ENCODE measurements around the gene TMC8. TPM values are rescaled to one million over a fixed set of nuclear protein-coding genes. Genes with fewer than 3 reads are reported as not detected.
"Not testable (repeated sequence)": the region's sequence is repeated elsewhere in the genome, so short reads cannot be mapped to it uniquely, and the experiment has no call there.

The TMC8 gene
- total RNA-seq, 2 experiments from 2014 or later, result 251 to 292 TPM

DNA sequence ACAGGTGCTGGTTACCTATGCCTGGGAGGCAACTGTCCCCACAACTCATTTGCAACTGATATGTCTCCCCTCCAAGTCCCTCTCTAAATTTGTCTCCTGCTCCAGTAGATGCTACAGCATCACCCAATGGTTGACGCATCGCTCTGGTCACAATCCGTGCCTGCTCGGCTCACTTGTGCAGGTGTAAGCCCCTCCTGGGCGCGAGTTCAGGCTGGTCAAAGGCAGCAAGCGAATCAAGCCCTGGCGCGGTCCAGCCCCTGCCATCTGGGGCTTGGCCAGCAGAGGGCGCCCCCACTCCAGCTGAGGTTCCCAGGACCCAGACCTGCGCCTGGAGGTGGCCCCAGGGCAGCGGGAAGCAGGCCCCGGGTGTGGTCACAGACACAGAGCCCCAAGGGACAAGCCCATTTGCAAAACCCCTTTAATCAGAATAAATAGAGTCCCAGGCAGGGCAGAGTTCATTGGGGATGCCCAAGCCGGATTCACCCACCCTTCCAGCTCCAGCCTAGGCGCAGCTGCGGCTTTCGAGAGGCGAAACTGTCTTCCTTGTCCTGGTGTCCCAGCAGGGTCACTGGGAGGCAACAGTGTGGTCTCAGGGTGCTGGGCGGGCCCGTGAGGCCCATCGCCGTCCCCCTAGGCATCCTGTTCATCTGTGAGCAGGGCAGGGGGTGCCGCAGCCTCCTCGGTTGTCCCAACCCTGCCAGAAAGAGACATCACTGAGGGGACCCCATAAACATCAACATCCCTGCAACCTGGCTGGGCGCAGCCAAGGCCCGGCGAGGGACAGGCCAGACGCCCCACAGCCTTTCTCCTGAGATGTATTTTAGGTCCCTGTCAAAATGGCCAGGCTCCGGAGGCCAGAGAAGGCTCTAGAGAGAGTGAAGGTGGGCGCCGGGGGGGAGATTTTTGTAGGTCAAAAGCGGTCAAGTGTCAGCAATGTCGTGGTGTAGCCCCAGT is 17.8 kb upstream of the TMC8 start:
- Mint-ChIP-seq H3K4me3 (no peak overlapping the region), H3K9me3 (ENCODE audit: low read depth) (no peaks in the 10 kb centered on the region), H3K27me3 (no peaks in the 10 kb centered on the region), H3K27ac (peak overlapping the region; percentile 86), H3K36me3 (peaks cover 34% of the 10 kb centered on the region), H3K4me1 (peaks cover 34% of the 10 kb centered on the region)
- CTCF ChIA-PET, result interaction anchor here (0.6 to 12.5 kb wide), 18 partner anchors 9 to 186 kb away, joined by 3 to 257 read pairs (median 4); partner anchors contain the start of genes AFMID, TK1, TMC6 and TMC8
- ATAC-seq (peak; percentile 64), DNase-seq (peak; percentile 83)

DNA sequence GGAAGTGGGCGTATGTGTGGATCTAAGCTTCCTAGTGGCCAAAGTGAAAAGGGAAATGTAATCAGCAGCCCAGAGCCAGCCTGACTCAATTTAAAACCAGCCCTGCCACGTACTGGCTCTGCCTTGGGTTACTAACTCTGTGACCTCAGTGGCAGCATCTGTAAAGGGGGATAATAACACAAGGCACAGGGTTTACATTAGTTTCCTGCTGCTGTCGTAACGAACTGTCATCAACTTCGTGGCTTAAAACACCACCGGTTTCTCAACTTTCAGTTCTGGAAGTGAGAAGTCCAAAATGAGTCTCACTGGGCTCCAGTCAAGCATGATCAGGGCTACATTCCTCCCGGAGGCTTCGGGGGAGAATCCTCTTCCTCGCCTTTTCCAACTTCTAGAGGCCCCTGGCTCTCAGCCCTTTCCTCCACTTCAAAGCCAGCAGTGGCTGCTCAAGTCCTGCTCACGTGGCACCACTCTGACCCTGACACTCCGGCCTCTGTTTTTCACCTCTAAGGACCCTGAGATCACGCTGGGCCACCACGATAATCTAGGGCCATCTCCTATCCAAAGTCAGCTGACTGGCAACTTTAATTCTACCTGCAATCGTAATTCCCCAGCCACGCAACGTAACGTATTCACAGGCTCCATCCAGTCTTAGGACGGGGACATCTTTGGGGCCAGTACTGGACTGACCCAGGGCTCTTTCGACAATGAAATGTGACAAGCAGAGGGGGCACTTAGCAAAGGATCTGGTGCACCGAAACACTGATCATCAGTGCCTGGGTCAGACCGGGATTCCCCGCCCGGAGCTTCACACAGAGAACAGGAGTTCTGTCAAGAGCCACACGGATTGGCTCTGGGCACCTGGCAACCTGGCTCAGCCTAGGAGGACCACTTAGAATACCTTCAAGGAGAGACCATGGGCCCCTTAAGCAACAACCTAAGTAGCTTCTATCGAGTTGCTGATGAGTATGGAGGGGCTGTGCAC is 16.5 kb upstream of the TMC8 start:
- Mint-ChIP-seq H3K4me1 (peaks cover 36% of the 10 kb centered on the region), H3K4me3 (no peak overlapping the region), H3K27ac (peak overlapping the region; percentile 86), H3K9me3 (ENCODE audit: low read depth) (no peaks in the 10 kb centered on the region), H3K27me3 (no peaks in the 10 kb centered on the region), H3K36me3 (peaks cover 36% of the 10 kb centered on the region)
- peak; percentile 87 for ATAC-seq
- CTCF ChIA-PET, result interaction anchor here (1.0 to 12.5 kb wide), 9 partner anchors 8 to 137 kb away, joined by 3 to 257 read pairs (median 6); partner anchors contain the start of genes AFMID, TK1, TMC6 and TMC8
- DNase-seq, result peak; percentile 84

DNA sequence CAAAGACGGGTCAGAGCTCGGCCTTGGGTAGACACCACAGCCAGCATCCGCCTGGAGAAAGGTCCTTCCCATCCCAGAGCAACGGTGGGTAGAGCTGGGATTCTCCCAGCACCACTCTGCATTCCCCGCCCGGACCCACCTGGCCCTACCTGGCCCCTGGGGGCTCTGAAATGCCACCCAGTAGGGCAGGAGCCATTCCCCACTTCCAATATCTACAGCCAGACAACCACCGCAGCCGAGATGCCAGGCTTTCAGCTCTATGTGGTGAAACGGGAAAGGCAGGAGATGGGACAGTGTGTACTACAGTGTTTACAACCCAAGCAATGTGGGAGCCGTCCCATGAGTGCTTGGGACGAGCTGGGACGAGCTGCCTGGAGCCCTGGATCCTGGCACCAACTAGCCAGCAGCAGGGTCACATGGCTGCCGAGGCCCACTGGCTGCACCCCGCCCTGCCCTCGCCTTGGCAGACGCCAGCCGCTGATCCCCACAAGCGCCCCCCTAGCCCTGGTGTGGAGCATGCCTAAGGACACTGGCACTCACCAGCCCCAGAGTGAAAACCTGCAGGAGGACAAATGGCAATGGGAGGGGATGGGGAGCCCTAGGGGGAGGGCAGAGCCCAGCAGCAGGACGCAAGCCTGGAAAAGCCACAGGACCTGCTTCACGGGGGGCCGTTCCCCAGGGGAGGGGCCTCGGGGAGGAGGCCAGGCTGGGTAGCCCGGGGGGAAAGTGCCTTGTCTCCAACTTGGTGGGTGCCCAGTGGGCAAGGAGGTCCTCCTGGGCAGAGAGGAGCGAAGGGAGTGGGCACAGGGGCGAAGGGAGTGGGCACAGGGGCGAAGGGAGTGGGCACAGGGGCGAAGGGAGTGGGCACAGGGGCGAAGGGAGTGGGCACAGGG is 15.5 kb upstream of the TMC8 start:
- peaks cover 38% of the 10 kb centered on the region for H3K4me1 Mint-ChIP-seq
- no peaks in the 10 kb centered on the region for H3K27me3 Mint-ChIP-seq
- H3K27ac Mint-ChIP-seq, result peak overlapping the region; percentile 86
- H3K36me3 Mint-ChIP-seq, result peaks cover 32% of the 10 kb centered on the region
- CTCF ChIA-PET, result interaction anchor here (1.6 to 12.5 kb wide), 4 partner anchors 7 to 62 kb away, joined by 4 to 257 read pairs (median 23); partner anchors contain the start of genes TMC6 and TMC8
- no peak for DNase-seq
- H3K9me3 Mint-ChIP-seq (ENCODE audit: low read depth), result no peaks in the 10 kb centered on the region
- H3K4me3 Mint-ChIP-seq, result no peak overlapping the region
- ATAC-seq, result no peak

DNA sequence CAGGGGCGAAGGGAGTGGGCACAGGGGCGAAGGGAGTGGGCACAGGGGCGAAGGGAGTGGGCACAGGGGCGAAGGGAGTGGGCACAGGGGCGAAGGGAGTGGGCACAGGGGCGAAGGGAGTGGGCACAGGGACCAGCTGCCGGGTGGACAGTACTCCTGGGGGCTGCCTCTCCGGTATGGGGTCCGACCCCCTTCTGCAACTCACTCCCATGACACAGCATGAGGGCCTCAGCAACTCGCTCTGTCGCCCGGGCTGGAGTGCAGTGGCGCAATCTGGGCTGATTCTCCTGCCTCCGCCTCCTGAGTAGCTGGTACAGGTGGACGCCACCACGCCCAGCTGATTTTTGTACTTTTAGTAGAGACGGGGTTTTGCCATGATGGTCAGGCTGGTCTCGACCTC is 14.8 kb upstream of the TMC8 start:
- H3K36me3 Mint-ChIP-seq, result peaks cover 33% of the 10 kb centered on the region

DNA sequence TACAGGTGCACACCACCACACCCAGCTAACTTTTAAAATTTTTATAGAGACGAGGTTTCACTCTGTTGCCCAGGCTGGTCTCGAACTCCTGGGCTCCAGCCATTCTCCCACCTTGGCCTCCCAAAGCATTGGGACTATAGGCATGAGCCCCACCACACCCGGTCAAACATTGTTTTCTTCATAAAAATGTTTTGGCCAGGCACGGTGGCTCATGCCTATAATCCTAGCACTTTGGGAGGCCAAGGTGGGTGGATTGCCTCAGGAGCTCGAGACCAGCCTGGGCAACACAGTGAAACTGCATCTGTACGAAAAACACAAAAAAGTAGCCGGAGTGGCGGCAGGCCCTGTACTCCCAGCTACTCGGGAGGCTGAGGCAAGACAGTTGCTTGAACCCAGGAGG is 14.2 kb upstream of the TMC8 start:
- H3K27ac Mint-ChIP-seq, result no peak overlapping the region
- peaks cover 49% of the 10 kb centered on the region for H3K4me1 Mint-ChIP-seq
- no peaks in the 10 kb centered on the region for H3K9me3 Mint-ChIP-seq (ENCODE audit: low read depth)
- ATAC-seq (no peak), DNase-seq (no peak)
- no peaks in the 10 kb centered on the region for H3K27me3 Mint-ChIP-seq
- H3K36me3 Mint-ChIP-seq, result peaks cover 32% of the 10 kb centered on the region
- H3K4me3 Mint-ChIP-seq, result no peak overlapping the region
- CTCF ChIA-PET, result interaction anchor here (0.7 to 12.5 kb wide), 3 partner anchors 16 to 102 kb away, joined by 3 to 257 read pairs (median 4); partner anchors contain the start of genes TMC6 and TMC8

More for the DNA sequence above, 14.8 kb upstream of the TMC8 start:
- H3K9me3 Mint-ChIP-seq (ENCODE audit: low read depth); H3K27ac Mint-ChIP-seq; ATAC-seq; H3K27me3 Mint-ChIP-seq; H3K4me3 Mint-ChIP-seq; DNase-seq: not testable (repeated sequence)
- CTCF ChIA-PET, result interaction anchor here (1.3 to 12.5 kb wide), 2 partner anchors 16 to 60 kb away, joined by 4 to 257 read pairs; partner anchors contain the start of genes TMC6 and TMC8
- peaks cover 43% of the 10 kb centered on the region for H3K4me1 Mint-ChIP-seq

DNA sequence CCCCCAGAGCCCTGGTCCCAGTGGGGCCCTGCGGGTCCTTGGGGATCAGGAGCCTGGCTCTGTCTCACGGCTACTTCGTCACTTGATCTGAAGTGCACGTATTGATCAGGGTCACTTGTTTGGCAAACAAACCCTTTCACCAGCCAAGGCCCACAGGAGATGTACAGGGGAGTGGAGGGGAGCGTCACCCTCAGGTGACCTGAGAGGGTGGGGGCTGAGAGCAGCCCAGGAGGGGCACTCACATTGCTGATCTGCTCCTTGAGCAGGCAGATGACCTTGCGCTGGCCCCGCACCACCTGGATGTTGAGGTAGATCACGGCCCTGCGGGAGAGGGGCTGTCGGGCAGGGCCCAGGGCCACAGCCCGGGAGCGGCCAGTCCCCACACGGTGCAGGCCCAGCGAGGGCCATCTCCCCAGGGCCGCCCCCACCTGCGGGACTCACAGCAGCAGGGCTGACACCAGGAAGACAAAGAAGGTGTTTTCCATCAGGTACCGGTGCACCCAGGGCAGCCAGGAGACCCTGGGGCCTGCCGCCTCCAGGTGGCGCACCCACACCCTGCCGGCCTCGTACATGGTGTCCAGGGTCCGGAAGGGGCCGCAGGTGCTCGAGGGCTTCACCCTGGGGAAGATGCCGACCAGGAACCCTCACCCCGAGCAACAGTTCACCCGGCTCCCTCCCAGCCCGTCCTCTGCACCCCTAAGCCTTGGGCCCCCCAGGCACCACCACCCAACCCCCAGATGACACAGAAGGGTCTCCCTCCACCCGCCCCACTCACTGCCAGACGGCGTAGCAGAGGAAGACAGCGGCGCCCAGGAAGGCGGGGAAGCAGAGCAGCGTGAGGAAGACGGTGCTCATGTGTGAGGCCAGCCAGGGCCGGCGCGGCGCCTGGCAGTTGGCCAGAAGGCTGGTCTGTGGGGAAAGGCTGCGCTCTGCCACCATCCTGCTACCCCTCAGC is 13.3 kb upstream of the TMC8 start:
- DNase-seq (no peak), ATAC-seq (no peak)
- H3K27me3 Mint-ChIP-seq, result no peaks in the 10 kb centered on the region
- CTCF ChIA-PET, result interaction anchor here (1.3 to 13.4 kb wide), 4 partner anchors 10 to 59 kb away, joined by 4 to 257 read pairs (median 92); partner anchors contain the start of genes TMC6 and TMC8
- no peak overlapping the region for H3K4me3 Mint-ChIP-seq
- H3K27ac Mint-ChIP-seq, result peak overlapping the region; percentile 35
- peaks cover 58% of the 10 kb centered on the region for H3K4me1 Mint-ChIP-seq
- no peaks in the 10 kb centered on the region for H3K9me3 Mint-ChIP-seq (ENCODE audit: low read depth)
- peaks cover 41% of the 10 kb centered on the region for H3K36me3 Mint-ChIP-seq

DNA sequence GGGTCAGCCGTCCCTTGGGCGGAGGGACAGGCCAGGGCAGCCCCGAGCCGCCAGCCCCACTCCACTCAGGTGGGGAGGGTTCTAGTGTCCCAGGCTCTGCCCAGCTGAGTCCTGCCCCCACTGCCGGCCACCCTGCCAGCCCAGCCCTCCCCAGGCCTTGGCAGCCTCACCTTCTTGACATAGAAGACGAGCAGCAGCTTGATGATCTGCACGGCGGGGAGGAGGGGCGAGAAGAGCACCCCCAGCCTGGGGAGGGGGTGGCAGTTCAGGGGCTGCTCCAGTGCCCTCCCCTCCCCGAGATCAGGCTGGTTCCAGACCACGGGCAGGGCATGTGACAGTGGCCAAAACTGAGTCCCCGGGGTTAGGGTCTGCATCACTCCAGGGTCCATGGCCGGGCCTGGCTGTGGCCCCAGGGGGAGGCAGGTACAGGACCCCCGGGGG is 11.8 kb upstream of the TMC8 start:
- CTCF ChIA-PET, result interaction anchor here (1.5 to 13.4 kb wide), 4 partner anchors 9 to 34 kb away, joined by 4 to 179 read pairs (median 6); partner anchors contain the start of gene TMC8
- DNase-seq (no peak), ATAC-seq (no peak)
- H3K4me1 Mint-ChIP-seq, result peaks cover 58% of the 10 kb centered on the region
- H3K4me3 Mint-ChIP-seq, result no peak overlapping the region
- peaks cover 48% of the 10 kb centered on the region for H3K36me3 Mint-ChIP-seq
- no peaks in the 10 kb centered on the region for H3K27me3 Mint-ChIP-seq
- no peaks in the 10 kb centered on the region for H3K9me3 Mint-ChIP-seq (ENCODE audit: low read depth)
- H3K27ac Mint-ChIP-seq, result no peak overlapping the region

DNA sequence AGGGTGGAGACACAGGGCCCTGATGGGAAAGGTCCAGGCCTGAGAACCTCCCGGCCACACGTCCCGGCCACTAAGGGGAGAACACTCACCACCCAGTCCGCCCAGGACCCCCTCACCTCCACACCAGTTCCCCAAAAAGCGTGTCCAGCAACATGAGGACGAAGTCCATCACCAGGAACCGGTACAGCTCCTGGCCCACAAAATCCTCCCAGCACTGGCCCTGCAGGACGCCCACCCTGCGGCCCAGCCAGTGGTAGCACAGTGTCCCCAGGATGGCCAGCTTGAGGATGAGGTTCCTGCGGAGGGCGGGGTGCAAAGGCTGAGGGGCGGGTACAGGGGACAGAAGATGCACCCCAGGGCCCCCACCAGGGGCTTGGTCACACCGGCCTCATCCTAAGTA is 10.0 kb upstream of the TMC8 start:
- Mint-ChIP-seq H3K36me3 (peaks cover 45% of the 10 kb centered on the region), H3K4me3 (peak overlapping the region; percentile 76), H3K9me3 (ENCODE audit: low read depth) (no peaks in the 10 kb centered on the region), H3K27me3 (no peaks in the 10 kb centered on the region), H3K27ac (peak overlapping the region; percentile 49), H3K4me1 (peaks cover 54% of the 10 kb centered on the region)
- no peak for ATAC-seq
- CTCF ChIA-PET, result interaction anchor here (0.7 to 13.4 kb wide), 3 partner anchors 16 to 56 kb away, joined by 3 to 179 read pairs (median 4); no protein-coding TSS in a partner anchor
- no peak for DNase-seq

DNA sequence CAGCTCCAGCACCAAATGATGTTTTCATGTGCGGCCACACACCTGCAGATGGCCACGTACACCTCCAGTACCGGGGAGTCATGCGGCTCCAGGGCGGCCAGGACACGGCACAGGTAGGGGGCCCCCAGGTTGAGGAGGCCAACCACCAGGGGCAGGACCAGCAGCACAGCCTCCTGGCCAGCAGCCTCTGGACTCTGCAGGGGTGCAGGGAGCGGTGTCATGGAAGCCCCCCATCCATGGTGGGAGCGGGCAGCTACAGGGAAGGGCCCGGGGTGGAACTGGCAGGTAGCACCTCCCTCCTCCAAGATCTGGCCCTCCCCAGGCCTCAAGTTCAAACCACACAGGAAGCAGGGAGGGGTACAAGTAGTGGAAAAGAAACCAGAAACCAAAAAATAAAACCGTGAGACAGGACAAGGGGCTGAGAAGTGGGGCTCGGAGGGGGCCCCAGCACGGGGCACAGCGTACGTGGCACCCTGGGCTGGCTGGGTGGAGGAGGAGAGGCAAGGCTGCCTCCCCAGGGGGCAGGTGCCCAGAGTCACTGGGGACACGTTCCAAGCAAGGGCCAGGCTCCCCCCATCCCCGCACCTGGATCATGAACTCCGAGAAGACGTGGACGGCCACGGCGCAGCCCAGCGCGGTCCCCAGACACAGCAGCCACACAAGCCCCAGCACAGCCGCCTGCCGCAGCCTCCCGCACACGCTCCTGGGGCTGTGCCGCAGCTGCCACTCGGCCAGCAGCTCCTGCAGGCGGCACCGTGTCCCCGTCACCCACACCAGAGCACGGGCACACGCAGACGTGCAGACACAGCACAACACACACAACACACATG is 9.4 kb upstream of the TMC8 start:
- DNase-seq (peak; percentile 83), ATAC-seq (peak; percentile 63)
- no peaks in the 10 kb centered on the region for H3K9me3 Mint-ChIP-seq (ENCODE audit: low read depth)
- H3K4me1 Mint-ChIP-seq, result peaks cover 56% of the 10 kb centered on the region
- H3K27ac Mint-ChIP-seq, result peak overlapping the region; percentile 93
- H3K36me3 Mint-ChIP-seq, result peaks cover 49% of the 10 kb centered on the region
- H3K4me3 Mint-ChIP-seq, result peak overlapping the region; percentile 76
- CTCF ChIA-PET, result interaction anchor here (1.1 to 13.4 kb wide), 4 partner anchors 8 to 55 kb away, joined by 3 to 179 read pairs (median 10); no protein-coding TSS in a partner anchor
- no peaks in the 10 kb centered on the region for H3K27me3 Mint-ChIP-seq

DNA sequence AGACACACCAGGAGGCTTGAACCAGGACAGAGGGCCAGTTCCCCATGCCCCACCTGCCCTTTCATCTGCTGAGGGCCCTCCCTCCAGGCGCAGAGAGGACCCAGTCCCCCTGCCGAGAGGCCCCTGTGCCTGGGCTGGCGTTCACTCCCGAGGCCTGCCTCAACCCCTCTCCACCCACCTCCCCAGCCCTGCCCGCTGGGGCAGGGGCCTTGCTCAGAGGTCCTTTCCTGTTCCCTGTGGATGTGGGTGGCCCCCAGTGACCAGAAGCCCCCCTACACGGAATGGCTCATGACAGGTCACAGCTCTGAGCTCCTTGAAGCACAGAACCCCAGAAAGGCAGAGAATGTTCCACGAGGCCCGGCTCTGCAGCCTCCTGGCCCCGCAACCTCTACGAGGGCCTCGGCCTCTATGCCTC is 8.8 kb upstream of the TMC8 start:
- CTCF ChIA-PET, result interaction anchor here (1.4 to 13.4 kb wide), 3 partner anchors 9 to 55 kb away, joined by 6 to 179 read pairs (median 14); no protein-coding TSS in a partner anchor
- Mint-ChIP-seq H3K27ac (peak overlapping the region; percentile 93), H3K4me3 (peak overlapping the region; percentile 76), H3K36me3 (peaks cover 50% of the 10 kb centered on the region), H3K9me3 (ENCODE audit: low read depth) (no peaks in the 10 kb centered on the region), H3K4me1 (peaks cover 62% of the 10 kb centered on the region), H3K27me3 (no peaks in the 10 kb centered on the region)
- ATAC-seq (peak; percentile 8), DNase-seq (no peak)
